H9 (cell line): ENCODE data around the gene CAB39. TPM values are rescaled to one million over a fixed set of nuclear protein-coding genes. Genes with fewer than 3 reads are reported as not detected.

Source experiments
- DNase-seq: peaks from one replicate; pipeline ENCODE4 v3.0.0-alpha.2; 2017
- H2AFZ ChIP-seq: one replicate; pipeline ENCODE4 v1.6.1; 2013; ENCODE audit warnings: mild to moderate bottlenecking, low read length, control low read depth, moderate library complexity
- H2AK5ac ChIP-seq: 2 replicates; pipeline ENCODE4 v1.6.1; 2013; ENCODE audit warnings: low read length, control low read depth, mixed read lengths; ENCODE audit not compliant: insufficient read length
- H2BK120ac ChIP-seq: one replicate; pipeline ENCODE4 v1.6.1; 2013; ENCODE audit warnings: low read depth, mild to moderate bottlenecking, low read length, control low read depth, inconsistent platforms; ENCODE audit not compliant: poor library complexity, severe bottlenecking
- H2BK12ac ChIP-seq: 2 replicates; pipeline ENCODE4 v1.6.1; 2013; ENCODE audit warnings: low read length, control low read depth, mixed read lengths, low read depth; ENCODE audit not compliant: insufficient read length
- H2BK15ac ChIP-seq: 2 replicates; pipeline ENCODE4 v1.6.1; 2013; ENCODE audit warnings: low read depth, low read length, control low read depth
- H2BK20ac ChIP-seq: one replicate; pipeline ENCODE4 v1.6.1; 2013; ENCODE audit warnings: low read depth, mild to moderate bottlenecking, low read length, control low read depth, inconsistent platforms; ENCODE audit not compliant: poor library complexity, severe bottlenecking
- H2BK5ac ChIP-seq: 2 replicates; pipeline ENCODE4 v1.6.1; 2013; ENCODE audit warnings: low read length, control low read depth, mixed read lengths; ENCODE audit not compliant: insufficient read length
- H3K14ac ChIP-seq: 2 replicates; pipeline ENCODE4 v1.6.1; 2013; ENCODE audit warnings: low read length, control low read depth; ENCODE audit not compliant: insufficient read depth
- H3K18ac ChIP-seq: 2 replicates; pipeline ENCODE4 v1.6.1; 2013; ENCODE audit warnings: low read depth, mild to moderate bottlenecking, mixed read lengths, low read length, control low read depth; ENCODE audit not compliant: insufficient read length
- H3K23ac ChIP-seq: 2 replicates; pipeline ENCODE4 v1.6.1; 2013; ENCODE audit warnings: low read length, control low read depth, mixed read lengths, low read depth; ENCODE audit not compliant: insufficient read length
- H3K23me2 ChIP-seq: 2 replicates; pipeline ENCODE4 v1.6.1; 2013; ENCODE audit warnings: low read depth, mild to moderate bottlenecking, mixed read lengths, low read length, control low read depth; ENCODE audit not compliant: insufficient read length, poor library complexity, severe bottlenecking
- H3K27ac ChIP-seq: 2 replicates; pipeline ENCODE4 v1.5.1; 2013; ENCODE audit warnings: low read length, control low read depth, mixed read lengths, low read depth; ENCODE audit not compliant: insufficient read length
- H3K27me3 ChIP-seq: 2 replicates; pipeline ENCODE4 v1.6.1; 2013; ENCODE audit warnings: low read length, control low read depth, inconsistent platforms; ENCODE audit not compliant: insufficient read depth
- H3K4ac ChIP-seq: 2 replicates; pipeline ENCODE4 v1.6.1; 2013; ENCODE audit warnings: low read depth, mild to moderate bottlenecking, control low read depth, inconsistent platforms, low read length, moderate library complexity
- H3K4me1 ChIP-seq: 2 replicates; pipeline ENCODE4 v1.6.1; 2013; ENCODE audit warnings: low read length, control low read depth, inconsistent platforms; ENCODE audit not compliant: insufficient read depth
- H3K4me2 ChIP-seq: 2 replicates; pipeline ENCODE4 v1.6.1; 2013; ENCODE audit warnings: low read length, control low read depth, mixed read lengths; ENCODE audit not compliant: insufficient read length, insufficient read depth
- H3K56ac ChIP-seq: 2 replicates; pipeline ENCODE4 v1.6.1; 2013; ENCODE audit warnings: low read depth, mild to moderate bottlenecking, mixed read lengths, low read length, control low read depth; ENCODE audit not compliant: insufficient read length
- H3K79me1 ChIP-seq: 2 replicates; pipeline ENCODE4 v1.6.1; 2013; ENCODE audit warnings: low read depth, mild to moderate bottlenecking, moderate library complexity, low read length, control low read depth, inconsistent platforms; ENCODE audit not compliant: insufficient read depth, poor library complexity, severe bottlenecking
- H3K79me2 ChIP-seq: 2 replicates; pipeline ENCODE4 v1.6.1; 2013; ENCODE audit warnings: low read length, control low read depth, inconsistent platforms; ENCODE audit not compliant: insufficient read depth
- H3K9ac ChIP-seq: 2 replicates; pipeline ENCODE4 v1.6.1; 2013; ENCODE audit warnings: low read length, control low read depth, mixed read lengths; ENCODE audit not compliant: insufficient read length; ENCODE audit errors: extremely low read depth
- H3K9me3 ChIP-seq: one replicate; pipeline ENCODE4 v1.6.1; 2013; ENCODE audit warnings: low read depth, low read length, inconsistent platforms; ENCODE audit not compliant: control insufficient read depth
- H3T11ph ChIP-seq: one replicate; pipeline ENCODE4 v1.6.1; 2013; ENCODE audit warnings: mild to moderate bottlenecking, low read length, control low read depth, inconsistent platforms
- H4K20me1 ChIP-seq: one replicate; pipeline ENCODE4 v1.6.1; 2013; ENCODE audit not compliant: control insufficient read depth, insufficient read length, insufficient read depth
- H4K5ac ChIP-seq: 2 replicates; pipeline ENCODE4 v1.6.1; 2013; ENCODE audit warnings: low read depth, mild to moderate bottlenecking, mixed read lengths, low read length, control low read depth; ENCODE audit not compliant: insufficient read length
- H4K8ac ChIP-seq: replicated peaks from 2 replicates; pipeline ENCODE4 v1.6.1; 2013; ENCODE audit warnings: low read length, control low read depth, mixed read lengths, low read depth; ENCODE audit not compliant: insufficient read length
- H4K91ac ChIP-seq: 2 replicates; pipeline ENCODE4 v1.6.1; 2013; ENCODE audit warnings: low read depth, mild to moderate bottlenecking, moderate library complexity, mixed read lengths, low read length, control low read depth; ENCODE audit not compliant: insufficient read length
- H3K27ac Mint-ChIP-seq, 3 experiments: 2 replicates in 2 of 3; 3 replicates in 1 of 3; pipeline ENCODE4 v1.8.0; 2020 to 2021; ENCODE audit warnings: mixed read lengths in 3 of 3, mild to moderate bottlenecking in 1 of 3, moderate library complexity in 1 of 3
- H3K27me3 Mint-ChIP-seq: 2 replicates; pipeline ENCODE4 v1.8.0; 2021; ENCODE audit warnings: low read depth, mild to moderate bottlenecking, moderate library complexity, mixed read lengths
- H3K36me3 Mint-ChIP-seq, 3 experiments: 2 replicates in 2 of 3; 3 replicates in 1 of 3; pipeline ENCODE4 v1.8.0; 2020 to 2021; ENCODE audit warnings: low read depth in 3 of 3, mixed read lengths in 3 of 3; ENCODE audit not compliant: insufficient read depth in 1 of 3
- H3K4me1 Mint-ChIP-seq, 2 experiments: 2 replicates each; pipeline ENCODE4 v1.8.0; 2020; ENCODE audit warnings: mixed read lengths in 2 of 2
- H3K4me3 Mint-ChIP-seq, 2 experiments: 2 replicates in 1 of 2; 3 replicates in 1 of 2; pipeline ENCODE4 v1.8.0; 2020 to 2021; ENCODE audit warnings: mild to moderate bottlenecking in 2 of 2, mixed read lengths in 2 of 2, moderate library complexity in 1 of 2
- H3K9me3 Mint-ChIP-seq, 2 experiments: 2 replicates in 1 of 2; 3 replicates in 1 of 2; pipeline ENCODE4 v1.8.0; 2020; ENCODE audit warnings: mild to moderate bottlenecking in 2 of 2, mixed read lengths in 2 of 2, moderate library complexity in 1 of 2
- CTCF ChIP-seq: fragments of 200-600 bp; sonication (generic); conservative IDR thresholded peaks from 3 replicates; pipeline ENCODE4 v1.8.0; 2021; ENCODE audit warnings: antibody characterized with exemption, mild to moderate bottlenecking
- WGBS: extraction: QIAGEN DNeasy Blood & Tissue Kit; methylation state at CpG from one replicate; pipeline ENCODE4 v1.1.7; 2013; ENCODE audit warnings: missing lambda C conversion rate, low lambda C conversion rate, mixed read lengths; ENCODE audit not compliant: insufficient read length; ENCODE audit errors: extremely low coverage; 5-methylcytosine and 5-hydroxymethylcytosine counted together
- total RNA-seq: library from RNA; stranded (reverse); gene quantifications from 2 replicates; pipeline ENCODE4 v1.2.1, GENCODE V29; 2021

CAB39 gene
- total RNA-seq, 1 experiment from 2014 or later, result 42.7 TPM

GRCh38 chr2:230863442-230864121, 150.9 kb downstream of the CAB39 start:
- Histone ChIP-seq H2BK120ac (no peak overlapping the region), H3K4ac (no peak overlapping the region), H2AFZ (no peak overlapping the region), H3K9ac (no peak overlapping the region), H4K91ac (no peak overlapping the region), H2BK12ac (no peak overlapping the region), H4K20me1 (no peaks in the 10 kb centered on the region), H4K5ac (no peak overlapping the region), H3K79me1 (no peaks in the 10 kb centered on the region), H3K4me2 (peak overlapping the region; percentile 73), H3K27me3 (no peaks in the 10 kb centered on the region), H2BK20ac (no peak overlapping the region), H3K9me3 (no peaks in the 10 kb centered on the region), H3K14ac (0 out of 2 replicates have a peak overlapping the region, but pooled peaks have one; percentile 60), H3T11ph (no peak overlapping the region), H4K8ac (no peak overlapping the region), H3K23ac (no peak overlapping the region), H2BK15ac (no peak overlapping the region), H3K79me2 (peaks cover 12% of the 10 kb centered on the region; the same call in 1 of the 2 replicates), H3K18ac (no peak overlapping the region), H3K56ac (no peak overlapping the region), H2BK5ac (no peak overlapping the region), H3K23me2 (peaks cover 10% of the 10 kb centered on the region), H3K27ac (no peak overlapping the region), H2AK5ac (no peak overlapping the region), H3K4me1 (peaks cover 19% of the 10 kb centered on the region; the same call in 1 of the 2 replicates)
- H3K9me3 Mint-ChIP-seq, result no peaks in the 10 kb centered on the region; a peak in 1 of 5 replicates
- peak overlapping the region in 1 of 3 experiments; percentile 99; a peak in 1 of 7 replicates for H3K27ac Mint-ChIP-seq
- TF ChIP-seq CTCF, result no peak
- H3K36me3 Mint-ChIP-seq, result peaks cover 0 to 5% (median 0%) of the 10 kb centered on the region in 3 experiments; a peak in 2 of 7 replicates
- no peak for DNase-seq
- peaks cover 5% of the 10 kb centered on the region; the same call in 1 of the 2 replicates for H3K27me3 Mint-ChIP-seq
- WGBS, result no CpG with 5 or more reads among the region's 13 CpGs
- H3K4me3 Mint-ChIP-seq, result peak overlapping the region; percentile 88 to 93
- H3K4me1 Mint-ChIP-seq, result peaks cover 52 to 53% of the 10 kb centered on the region in 2 experiments
